Activated naive CD8-positive, alpha-beta T cell treated with anti-CD3 and anti-CD28 coated beads for 36 hours (primary cell): ENCODE data around the gene UBTF. TPM values are rescaled to one million over a fixed set of nuclear protein-coding genes. Genes with fewer than 3 reads are reported as not detected.

Source experiments
- total RNA-seq, 2 experiments: library from RNA; stranded (reverse); gene quantifications; one replicate each; pipeline ENCODE4 v1.2.3, GENCODE V29; 2021

Gene UBTF
- total RNA-seq, 2 experiments from 2014 or later, result 158 to 169 TPM

Other genes starting within 250 kb of the UBTF start
- gene NAGS, start 215.1 kb downstream of the UBTF start, total RNA-seq, result 1 to 10 TPM in 1 of 2 experiments, under 1 TPM in 1; 0.82 to 1.1 TPM
- gene TMEM101, start 204.7 kb downstream of the UBTF start, total RNA-seq, result 10 to 100 TPM; 22.7 to 26.9 TPM
- 100 to 1,000 TPM; 103 to 110 TPM for gene LSM12, start 153.0 kb downstream of the UBTF start, total RNA-seq
- 10 to 100 TPM; 30.8 to 31.1 TPM for gene G6PC3, start 148.9 kb downstream of the UBTF start, total RNA-seq
- 10 to 100 TPM; 18.2 to 18.7 TPM for gene HDAC5, start 96.0 kb downstream of the UBTF start, total RNA-seq
- 10 to 100 TPM; 18.5 to 20.1 TPM for gene HROB, start 77.7 kb downstream of the UBTF start, total RNA-seq
- gene ASB16, start 49.0 kb downstream of the UBTF start, total RNA-seq, result not detected
- 10 to 100 TPM; 17.1 to 18.2 TPM for gene TMUB2, start 32.7 kb downstream of the UBTF start, total RNA-seq
- gene ATXN7L3, start 19.8 kb downstream of the UBTF start, total RNA-seq, result 10 to 100 TPM; 78.7 to 83.4 TPM
- not detected for gene SLC4A1, start 48.5 kb upstream of the UBTF start, total RNA-seq
- under 1 TPM; 0.08 to 0.16 TPM for gene RUNDC3A, start 88.9 kb upstream of the UBTF start, total RNA-seq
- gene SLC25A39, start 105.1 kb upstream of the UBTF start, total RNA-seq, result 100 to 1,000 TPM; 193 to 200 TPM
- gene GRN, start 125.6 kb upstream of the UBTF start, total RNA-seq, result 10 to 100 TPM; 34.4 to 36.1 TPM
- under 1 TPM; 0.14 to 0.19 TPM for gene FAM171A2, start 144.2 kb upstream of the UBTF start, total RNA-seq
- under 1 TPM; 0.36 to 0.62 TPM for gene ITGA2B, start 170.0 kb upstream of the UBTF start, total RNA-seq